ENCODE data around the gene BBX. TPM values are rescaled to one million over a fixed set of nuclear protein-coding genes. Genes with fewer than 3 reads are reported as not detected.

The BBX gene
- total RNA-seq, 1 donor from 2014 or later: 41.3 TPM

DNA sequence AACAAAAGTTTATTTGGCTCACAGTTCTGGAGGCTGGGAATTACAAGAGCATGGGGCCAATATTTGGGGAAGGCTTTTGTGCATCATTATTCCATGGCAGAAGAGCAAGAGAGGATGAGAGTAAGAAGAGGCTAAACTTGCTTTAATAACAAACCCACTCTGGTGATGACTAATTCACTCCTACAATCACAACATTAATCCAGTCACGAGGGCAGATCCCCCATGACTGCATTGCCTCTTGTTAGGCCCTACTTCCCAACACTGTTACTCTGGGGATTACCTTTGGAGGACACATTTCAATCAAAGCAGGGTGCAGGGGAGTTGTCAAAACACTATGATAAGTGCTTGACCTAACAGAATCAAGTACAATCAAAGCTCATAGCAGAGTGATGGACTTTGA lies 181.7 kb downstream of the BBX start:
- no peaks in the 10 kb centered on the region for H3K4me1 ChIP-seq
- no peaks in the 10 kb centered on the region for H3K27me3 ChIP-seq (ENCODE audit: low read depth)
- no peak overlapping the region for H3K4me3 ChIP-seq
- intact Hi-C loops (cut with micrococcal nuclease): no loop called here
- no peaks in the 10 kb centered on the region for H3K36me3 ChIP-seq
- no peaks in the 10 kb centered on the region for H3K9me3 ChIP-seq (replicated peaks)
- TF ChIP-seq, protein P1, sequence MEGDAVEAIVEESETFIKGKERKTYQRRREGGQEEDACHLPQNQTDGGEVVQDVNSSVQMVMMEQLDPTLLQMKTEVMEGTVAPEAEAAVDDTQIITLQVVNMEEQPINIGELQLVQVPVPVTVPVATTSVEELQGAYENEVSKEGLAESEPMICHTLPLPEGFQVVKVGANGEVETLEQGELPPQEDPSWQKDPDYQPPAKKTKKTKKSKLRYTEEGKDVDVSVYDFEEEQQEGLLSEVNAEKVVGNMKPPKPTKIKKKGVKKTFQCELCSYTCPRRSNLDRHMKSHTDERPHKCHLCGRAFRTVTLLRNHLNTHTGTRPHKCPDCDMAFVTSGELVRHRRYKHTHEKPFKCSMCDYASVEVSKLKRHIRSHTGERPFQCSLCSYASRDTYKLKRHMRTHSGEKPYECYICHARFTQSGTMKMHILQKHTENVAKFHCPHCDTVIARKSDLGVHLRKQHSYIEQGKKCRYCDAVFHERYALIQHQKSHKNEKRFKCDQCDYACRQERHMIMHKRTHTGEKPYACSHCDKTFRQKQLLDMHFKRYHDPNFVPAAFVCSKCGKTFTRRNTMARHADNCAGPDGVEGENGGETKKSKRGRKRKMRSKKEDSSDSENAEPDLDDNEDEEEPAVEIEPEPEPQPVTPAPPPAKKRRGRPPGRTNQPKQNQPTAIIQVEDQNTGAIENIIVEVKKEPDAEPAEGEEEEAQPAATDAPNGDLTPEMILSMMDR (IDR thresholded peaks at IDR 0.05; ENCODE audit: borderline replicate concordance): no peak
- no peak overlapping the region for H3K27ac ChIP-seq (replicated peaks)
- no peak for DNase-seq

DNA sequence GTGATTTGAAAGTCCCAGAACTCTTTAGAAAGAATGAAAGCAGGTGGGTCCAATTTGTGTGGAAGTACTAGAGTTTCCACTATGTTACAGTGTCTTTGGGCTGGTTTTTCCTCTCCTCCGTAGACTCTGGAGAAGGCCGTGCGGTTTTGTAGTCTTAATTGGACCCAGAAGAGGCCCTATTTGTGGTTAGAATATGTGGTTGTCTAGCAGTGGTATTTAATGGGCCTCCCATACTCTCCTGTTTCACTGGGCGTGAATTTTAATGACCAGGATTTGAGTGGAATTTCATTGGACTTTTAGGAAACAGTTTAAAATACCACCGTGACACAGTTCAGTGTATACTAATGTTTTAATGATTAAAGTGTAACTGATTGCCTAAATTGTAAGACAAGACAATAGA lies 182.3 kb downstream of the BBX start:
- Histone ChIP-seq H3K36me3 (no peaks in the 10 kb centered on the region), H3K27me3 (ENCODE audit: low read depth) (no peaks in the 10 kb centered on the region), H3K4me3 (no peak overlapping the region), H3K27ac (replicated peaks) (no peak overlapping the region), H3K9me3 (replicated peaks) (no peaks in the 10 kb centered on the region), H3K4me1 (no peaks in the 10 kb centered on the region)
- intact Hi-C loops (cut with micrococcal nuclease): no loop called here
- TF ChIP-seq, protein P1 (IDR thresholded peaks at IDR 0.05; ENCODE audit: borderline replicate concordance): no peak
- DNase-seq: no peak

DNA sequence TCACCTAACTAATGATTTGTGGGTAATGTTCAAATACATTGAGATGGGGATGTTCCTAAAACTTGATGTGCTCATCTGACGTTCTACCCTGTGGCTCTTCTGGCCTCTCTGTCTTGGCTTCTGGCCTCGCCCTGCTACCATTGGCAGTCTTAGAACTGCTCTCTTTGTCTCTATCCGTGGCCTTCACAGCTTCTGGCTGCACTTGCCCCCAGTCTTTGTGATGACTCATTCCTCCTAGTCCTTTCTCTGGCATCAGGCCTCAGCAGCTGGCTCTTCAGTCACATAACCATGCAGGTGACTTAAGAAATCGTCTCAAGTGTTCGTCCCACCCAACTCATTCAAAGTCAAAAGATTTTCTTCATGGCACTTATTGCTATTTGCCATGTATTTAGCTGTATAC lies 188.1 kb downstream of the BBX start:
- DNase-seq: peak; percentile 44
- Histone ChIP-seq H3K4me1 (peaks cover 7% of the 10 kb centered on the region), H3K27ac (replicated peaks) (no peak overlapping the region), H3K27me3 (ENCODE audit: low read depth) (no peaks in the 10 kb centered on the region), H3K4me3 (no peak overlapping the region), H3K9me3 (replicated peaks) (no peaks in the 10 kb centered on the region), H3K36me3 (peaks cover 15% of the 10 kb centered on the region)
- TF ChIP-seq, protein P1 (IDR thresholded peaks at IDR 0.05; ENCODE audit: borderline replicate concordance): no peak
- intact Hi-C loops (cut with micrococcal nuclease): no loop called here

DNA sequence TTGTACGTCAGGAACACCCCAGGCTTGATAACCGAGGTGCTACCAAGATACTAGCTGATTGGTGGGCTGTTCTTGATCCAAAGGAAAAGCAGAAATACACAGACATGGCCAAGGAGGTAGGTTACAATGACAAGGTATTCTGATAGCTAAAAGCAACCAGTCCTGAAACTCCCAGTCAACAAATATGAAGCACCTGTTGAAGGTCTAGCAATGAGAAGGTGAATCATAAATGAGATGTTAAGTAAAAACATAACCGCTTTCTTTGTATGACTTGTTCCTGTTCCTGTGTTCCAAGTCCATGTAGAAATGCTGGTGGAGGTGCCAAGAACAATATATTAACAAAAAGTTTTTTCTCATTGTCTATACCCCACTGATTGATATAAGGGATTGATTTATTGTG lies 194.0 kb downstream of the BBX start:
- H3K4me1 ChIP-seq: peaks cover 23% of the 10 kb centered on the region
- no peaks in the 10 kb centered on the region for H3K27me3 ChIP-seq (ENCODE audit: low read depth)
- peaks cover 26% of the 10 kb centered on the region for H3K36me3 ChIP-seq
- H3K4me3 ChIP-seq: no peak overlapping the region
- H3K9me3 ChIP-seq (replicated peaks): no peaks in the 10 kb centered on the region
- no peak for DNase-seq
- TF ChIP-seq, protein P1 (IDR thresholded peaks at IDR 0.05; ENCODE audit: borderline replicate concordance): no peak
- intact Hi-C loops (cut with micrococcal nuclease): no loop called here
- H3K27ac ChIP-seq (replicated peaks): no peak overlapping the region

DNA sequence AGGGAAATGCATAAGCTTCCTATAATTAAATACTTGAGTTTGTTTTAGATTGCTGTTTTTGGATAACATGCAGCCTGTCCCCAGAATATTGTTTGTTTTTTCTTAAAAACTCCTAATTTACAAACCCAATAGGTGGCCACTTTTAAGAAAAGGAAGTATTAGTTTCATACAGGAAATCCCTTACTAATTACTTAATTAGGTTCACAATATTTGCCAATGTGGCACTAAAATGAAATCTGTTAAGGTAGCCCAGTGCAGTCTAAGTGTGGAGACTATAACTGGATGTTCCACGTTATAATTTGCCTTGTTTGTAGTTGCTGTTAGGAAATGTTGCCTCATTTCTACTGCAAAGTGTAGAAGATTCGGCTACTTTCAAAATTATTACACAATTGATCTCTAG lies 195.8 kb downstream of the BBX start:
- TF ChIP-seq, protein P1 (IDR thresholded peaks at IDR 0.05; ENCODE audit: borderline replicate concordance): no peak
- no peaks in the 10 kb centered on the region for H3K27me3 ChIP-seq (ENCODE audit: low read depth)
- peaks cover 26% of the 10 kb centered on the region for H3K4me1 ChIP-seq
- DNase-seq: no peak
- H3K9me3 ChIP-seq (replicated peaks): no peaks in the 10 kb centered on the region
- no peak overlapping the region for H3K4me3 ChIP-seq
- H3K27ac ChIP-seq (replicated peaks): no peak overlapping the region
- peaks cover 16% of the 10 kb centered on the region for H3K36me3 ChIP-seq
- intact Hi-C loops (cut with micrococcal nuclease): no loop called here

DNA sequence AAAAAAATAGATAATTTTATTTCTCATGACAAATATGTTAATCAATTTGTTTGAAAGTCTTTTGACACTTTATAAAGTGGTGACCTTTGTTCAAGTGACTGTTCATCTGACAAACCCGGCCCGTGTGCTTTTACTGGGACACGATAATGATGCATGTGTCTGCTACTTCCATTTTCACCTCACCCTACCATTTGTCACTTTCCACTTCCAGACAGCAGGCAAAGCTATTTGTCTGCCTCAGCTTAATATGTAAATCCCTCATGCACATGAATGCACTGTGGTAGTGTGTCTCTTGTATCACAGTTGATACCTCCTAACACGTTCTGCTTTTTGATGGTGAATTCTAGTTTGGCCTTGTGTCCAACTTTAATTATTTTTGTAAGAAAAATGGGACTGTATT lies 204.3 kb downstream of the BBX start:
- no peaks in the 10 kb centered on the region for H3K9me3 ChIP-seq (replicated peaks)
- H3K36me3 ChIP-seq: peaks cover 21% of the 10 kb centered on the region
- no peak overlapping the region for H3K27ac ChIP-seq (replicated peaks)
- H3K27me3 ChIP-seq (ENCODE audit: low read depth): no peaks in the 10 kb centered on the region
- intact Hi-C loops (cut with micrococcal nuclease): no loop called here
- H3K4me1 ChIP-seq: peaks cover 9% of the 10 kb centered on the region
- TF ChIP-seq, protein P1 (IDR thresholded peaks at IDR 0.05; ENCODE audit: borderline replicate concordance): no peak
- H3K4me3 ChIP-seq: no peak overlapping the region
- no peak for DNase-seq

Measured in left ventricle myocardium inferior (tissue), 1 donor.